HG03103 (cell line): ENCODE data around the gene CERS2.

Source experiments
- ATAC-seq: cut with Tn5 transposase; IDR thresholded peaks from one replicate; pipeline ENCODE4 v1.9.1; 2021; ENCODE audit warnings: low read depth; ENCODE audit not compliant: unreplicated experiment

Gene CERS2

DNA sequence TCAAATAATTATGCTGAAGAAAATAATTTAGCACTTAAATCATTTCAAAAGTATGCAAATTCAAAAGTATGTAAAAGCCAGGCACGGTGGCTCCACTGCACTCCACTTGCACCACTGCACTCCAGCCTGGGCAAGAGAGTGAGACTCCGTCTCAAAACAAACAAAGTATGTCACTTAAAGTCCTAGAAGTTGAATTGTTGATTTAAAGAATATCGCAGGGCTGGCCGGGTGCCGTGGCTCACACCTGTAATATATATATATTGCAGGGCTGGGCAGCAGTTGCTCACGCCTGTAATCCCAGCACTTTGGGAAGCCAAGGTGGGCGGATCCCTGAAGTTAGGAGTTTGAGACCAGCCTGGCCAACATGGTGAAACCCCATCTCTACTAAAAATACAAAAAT lies 57.2 kb downstream of the CERS2 start:
- ATAC-seq, result no peak
